ENCODE results near the gene HLA-DRB1. TPM values are rescaled to one million over a fixed set of nuclear protein-coding genes. Genes with fewer than 3 reads are reported as not detected.

HLA-DRB1 gene
- total RNA-seq, 2 experiments from 2014 or later, result 111 to 132 TPM

DNA sequence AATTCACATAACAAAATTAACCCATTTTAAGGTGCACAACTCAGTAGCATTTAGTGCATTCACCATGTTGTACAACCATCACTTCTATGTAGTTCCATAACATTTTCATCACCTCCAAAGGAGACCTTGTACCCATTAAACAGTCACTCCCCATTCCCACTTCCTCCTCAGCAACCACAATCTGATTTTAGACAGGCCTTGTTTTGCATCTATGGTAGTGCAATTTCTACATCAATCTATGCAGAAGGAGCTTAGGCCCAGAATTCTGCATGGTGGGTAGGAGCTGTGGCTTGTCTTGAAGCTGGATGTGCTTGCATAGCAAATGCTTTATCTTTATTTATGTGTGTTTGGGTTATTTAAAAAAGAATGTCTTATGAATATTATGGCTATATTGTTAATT lies 34.0 kb upstream of the HLA-DRB1 start:
- Histone ChIP-seq H4K20me1 (ENCODE audit: insufficient read depth, low read length) (no peaks in the 10 kb centered on the region), H3K27ac (ENCODE audit: low read depth, low read length, poor library complexity, severe bottlenecking) (peak overlapping the region; percentile 91), H3K4me2 (ENCODE audit: low read length) (peak overlapping the region; percentile 60), H3K9me3 (ENCODE audit: low read length) (no peaks in the 10 kb centered on the region), H3K4me1 (ENCODE audit: insufficient read depth, low read length, poor library complexity, severe bottlenecking) (peaks cover 76% of the 10 kb centered on the region), H3K4me3 (ENCODE audit: low read depth, low read length, poor library complexity, severe bottlenecking) (peak overlapping the region; percentile 25), H3K36me3 (ENCODE audit: insufficient read depth, low read length) (no peaks in the 10 kb centered on the region), H3K79me2 (ENCODE audit: insufficient read depth, low read depth, low read length) (no peaks in the 10 kb centered on the region), H3K9me2 (ENCODE audit: insufficient read depth, low read length) (no peaks in the 10 kb centered on the region), H2AFZ (ENCODE audit: low read length) (no peak overlapping the region)
- TF ChIP-seq EZH2phosphoT487 (IDR thresholded peaks at IDR 0.05; ENCODE audit: borderline replicate concordance, low read depth, low read length), result no peak
- TF ChIP-seq, protein P1, sequence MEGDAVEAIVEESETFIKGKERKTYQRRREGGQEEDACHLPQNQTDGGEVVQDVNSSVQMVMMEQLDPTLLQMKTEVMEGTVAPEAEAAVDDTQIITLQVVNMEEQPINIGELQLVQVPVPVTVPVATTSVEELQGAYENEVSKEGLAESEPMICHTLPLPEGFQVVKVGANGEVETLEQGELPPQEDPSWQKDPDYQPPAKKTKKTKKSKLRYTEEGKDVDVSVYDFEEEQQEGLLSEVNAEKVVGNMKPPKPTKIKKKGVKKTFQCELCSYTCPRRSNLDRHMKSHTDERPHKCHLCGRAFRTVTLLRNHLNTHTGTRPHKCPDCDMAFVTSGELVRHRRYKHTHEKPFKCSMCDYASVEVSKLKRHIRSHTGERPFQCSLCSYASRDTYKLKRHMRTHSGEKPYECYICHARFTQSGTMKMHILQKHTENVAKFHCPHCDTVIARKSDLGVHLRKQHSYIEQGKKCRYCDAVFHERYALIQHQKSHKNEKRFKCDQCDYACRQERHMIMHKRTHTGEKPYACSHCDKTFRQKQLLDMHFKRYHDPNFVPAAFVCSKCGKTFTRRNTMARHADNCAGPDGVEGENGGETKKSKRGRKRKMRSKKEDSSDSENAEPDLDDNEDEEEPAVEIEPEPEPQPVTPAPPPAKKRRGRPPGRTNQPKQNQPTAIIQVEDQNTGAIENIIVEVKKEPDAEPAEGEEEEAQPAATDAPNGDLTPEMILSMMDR (conservative IDR thresholded peaks at IDR 0.05; ENCODE audit: low read length), result no peak
- no peak for DNase-seq (ENCODE audit: low spot score)
- CTCF ChIA-PET (ENCODE audit: unreplicated experiment), result no interaction called here
- intact Hi-C loops (cut with micrococcal nuclease; ENCODE audit: unreplicated experiment), result loop anchor here (5.0 to 10.0 kb wide), 3 partner anchors 186 to 379 kb away; partner anchors contain the start of gene HLA-DRA
- POLR2A ChIA-PET, result interaction anchor here (0.7 to 1.3 kb wide), 2 partner anchors 36 to 360 kb away, joined by 3 to 6 read pairs; no protein-coding TSS in a partner anchor
- no TSS peak for BruUV-seq (replicated peaks)

GRCh38 chr6:32622545-32623401 lies 33.1 kb upstream of the HLA-DRB1 start:
- Histone ChIP-seq H2AFZ (ENCODE audit: low read length) (peak overlapping the region; percentile 18; the same call in 1 of the 2 replicates), H3K9me3 (ENCODE audit: low read length) (no peaks in the 10 kb centered on the region), H4K20me1 (ENCODE audit: insufficient read depth, low read length) (no peaks in the 10 kb centered on the region), H3K4me1 (ENCODE audit: insufficient read depth, low read length, poor library complexity, severe bottlenecking) (peaks cover 69% of the 10 kb centered on the region), H3K36me3 (ENCODE audit: insufficient read depth, low read length) (no peaks in the 10 kb centered on the region), H3K4me3 (ENCODE audit: low read depth, low read length, poor library complexity, severe bottlenecking) (peak overlapping the region; percentile 49), H3K9me2 (ENCODE audit: insufficient read depth, low read length) (no peaks in the 10 kb centered on the region), H3K4me2 (ENCODE audit: low read length) (peak overlapping the region; percentile 79), H3K79me2 (ENCODE audit: insufficient read depth, low read depth, low read length) (no peaks in the 10 kb centered on the region), H3K27ac (ENCODE audit: low read depth, low read length, poor library complexity, severe bottlenecking) (peak overlapping the region; percentile 91)
- intact Hi-C loops (cut with micrococcal nuclease; ENCODE audit: unreplicated experiment), result loop anchor here (1.0 to 10.0 kb wide), 4 partner anchors 70 to 378 kb away; partner anchors contain the start of gene HLA-DRA
- ChIA-PET POLR2A (interaction anchor here (0.5 to 1.5 kb wide), 7 partner anchors 9 to 353 kb away, joined by 3 to 6 read pairs (median 4); no protein-coding TSS in a partner anchor), CTCF (ENCODE audit: unreplicated experiment) (interaction anchor here (1.6 kb wide), 1 partner anchor 69 kb away, joined by 5 read pairs; no protein-coding TSS in a partner anchor)
- TSS peak; percentile 90 for BruUV-seq (replicated peaks)
- TF ChIP-seq EZH2phosphoT487 (IDR thresholded peaks at IDR 0.05; ENCODE audit: borderline replicate concordance, low read depth, low read length), result no peak
- TF ChIP-seq, protein P1 (conservative IDR thresholded peaks at IDR 0.05; ENCODE audit: low read length), result peak; percentile 83
- DNase-seq (ENCODE audit: low spot score), result peak; percentile 85
